Measurements from ENCODE around the gene ARHGEF26.

ARHGEF26 gene

GRCh38 chr3:154121701-154122551 lies 736 bp downstream of the ARHGEF26 start:
- DNase-seq: peak in 1 of 2 donors; percentile 1

DNA sequence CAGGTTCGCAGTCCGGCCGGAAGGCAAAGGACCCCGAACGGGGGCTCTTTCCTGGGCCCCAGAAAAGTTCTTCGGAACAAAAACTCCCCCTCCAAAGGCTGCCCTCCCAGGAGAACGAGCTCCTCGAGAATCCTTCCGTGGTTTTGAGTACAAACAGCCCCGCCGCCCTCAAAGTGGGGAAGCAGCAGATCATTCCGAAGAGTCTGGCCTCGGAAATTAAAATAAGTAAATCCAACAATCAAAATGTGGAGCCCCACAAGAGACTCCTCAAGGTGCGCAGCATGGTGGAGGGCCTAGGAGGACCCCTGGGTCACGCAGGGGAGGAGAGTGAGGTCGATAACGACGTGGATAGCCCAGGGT lies 1.3 kb downstream of the ARHGEF26 start:
- DNase-seq: no peak

GRCh38 chr3:154122912-154123559 lies 1.8 kb downstream of the ARHGEF26 start:
- DNase-seq: no peak

- DNase-seq: no peak
Measured at GRCh38 chr3:154123906-154124305, 2.7 kb downstream of the ARHGEF26 start.

DNA sequence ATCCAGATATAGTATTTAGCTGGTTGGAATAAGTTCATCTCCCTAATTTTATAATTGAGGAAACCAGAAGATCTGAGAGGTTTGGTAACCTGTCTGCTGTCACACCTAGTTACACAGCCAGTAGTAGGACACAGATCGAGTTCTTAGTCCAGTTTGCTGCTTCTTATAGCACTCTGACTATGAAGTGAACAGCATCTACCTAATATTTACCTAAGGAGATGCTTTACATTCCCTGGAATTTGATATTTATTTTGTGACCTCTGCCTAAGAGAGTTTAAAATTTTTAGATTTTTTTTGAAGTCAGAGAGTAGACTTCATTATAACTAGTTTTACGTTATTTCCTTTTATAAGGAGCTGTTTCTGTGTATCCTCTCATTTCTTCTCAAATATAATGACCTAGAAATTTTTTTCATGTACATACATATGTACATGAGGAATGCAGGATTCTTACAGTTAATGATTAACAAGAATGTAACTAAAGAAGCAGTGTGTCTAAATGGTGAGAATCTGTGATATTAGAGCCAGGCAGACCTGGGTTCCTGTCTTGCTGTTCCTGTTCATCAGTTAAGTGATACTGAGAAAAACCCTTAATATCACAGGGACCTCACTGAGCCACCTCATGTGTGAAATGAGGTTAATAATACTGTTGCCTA lies 4.3 kb downstream of the ARHGEF26 start:
- no peak for DNase-seq

- no peak for DNase-seq
Measured at GRCh38 chr3:154126651-154127050, 5.5 kb downstream of the ARHGEF26 start.

GRCh38 chr3:154129625-154130024 lies 8.4 kb downstream of the ARHGEF26 start:
- no peak for DNase-seq

DNA sequence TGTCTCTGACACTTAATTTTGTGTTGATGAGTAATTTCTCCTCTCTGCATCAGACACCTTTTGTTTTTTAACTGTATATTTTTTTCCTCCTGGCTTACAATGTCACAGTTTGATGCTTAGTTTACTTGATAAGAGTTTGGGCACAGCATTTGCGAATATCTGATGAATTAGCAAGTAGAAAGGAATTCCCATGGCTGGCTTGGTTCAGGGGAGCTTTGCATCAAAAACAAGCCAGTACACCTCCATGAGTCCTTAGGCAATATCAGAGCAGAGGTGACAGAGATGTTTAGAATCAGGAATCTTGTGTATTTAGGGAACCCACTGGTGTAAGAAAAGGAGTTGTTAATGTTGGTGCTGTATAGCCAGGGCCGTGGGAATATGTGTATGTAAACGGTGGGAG lies 9.3 kb downstream of the ARHGEF26 start:
- DNase-seq: no peak

- no peak for DNase-seq
Measured at GRCh38 chr3:154131830-154132229, 10.6 kb downstream of the ARHGEF26 start.

DNA sequence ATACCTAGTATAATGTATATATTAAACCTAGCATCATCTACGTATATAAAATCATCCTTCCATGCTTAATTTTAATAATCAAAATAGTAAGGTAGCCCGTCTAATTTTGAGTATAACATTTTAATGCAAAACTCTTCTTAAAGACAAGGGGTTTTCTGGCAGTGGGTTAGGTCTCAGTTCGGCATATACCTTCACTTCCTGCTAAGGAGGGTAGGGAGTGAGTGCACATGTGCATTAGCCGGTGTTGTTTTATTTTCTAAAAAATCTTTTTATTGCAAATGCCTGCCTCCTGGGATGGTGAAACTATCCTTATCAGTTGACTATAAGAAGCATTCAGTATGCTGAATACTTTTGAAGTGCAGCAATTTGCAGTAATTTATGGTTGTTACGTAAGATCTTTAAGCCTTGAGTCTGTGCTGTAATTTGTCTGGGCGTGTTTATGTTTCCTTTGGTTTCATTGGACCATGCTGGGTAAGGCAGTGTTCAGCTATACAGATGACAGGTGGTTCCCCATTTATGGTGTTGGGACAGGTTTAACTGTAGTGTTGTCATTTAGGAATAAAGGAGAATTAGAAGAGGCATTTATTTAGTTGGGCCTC lies 11.7 kb downstream of the ARHGEF26 start:
- no peak for DNase-seq

DNA sequence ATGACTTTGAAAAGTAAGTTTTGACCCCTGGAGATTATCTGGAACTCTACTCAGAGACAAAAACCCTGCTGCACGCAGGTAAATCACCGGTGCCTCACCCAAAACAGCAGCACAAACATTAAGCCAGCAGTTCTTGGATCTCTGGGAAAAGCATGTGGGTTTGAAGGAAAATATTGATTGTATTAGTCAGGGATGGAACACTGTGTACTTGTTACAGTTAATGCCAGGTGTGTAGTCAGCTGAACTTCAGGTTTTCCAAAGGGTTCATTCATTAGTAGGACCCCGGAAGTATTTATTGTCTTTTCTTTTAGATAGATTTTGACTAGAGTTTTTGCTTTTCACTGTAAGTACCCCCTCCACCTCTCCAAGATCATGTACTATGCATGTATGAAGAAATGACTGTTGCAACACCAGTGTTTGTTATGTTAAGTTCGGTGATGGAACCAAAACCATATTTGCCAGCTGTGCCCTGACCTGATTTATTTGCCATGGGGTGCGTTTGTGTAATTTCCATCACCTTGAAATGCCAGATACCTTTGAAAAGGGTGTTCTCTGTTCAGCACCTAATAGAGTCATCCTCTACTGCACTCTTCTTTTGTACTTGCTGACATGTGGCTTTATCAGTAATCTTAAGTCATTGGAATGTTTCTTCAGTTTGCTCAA lies 14.5 kb downstream of the ARHGEF26 start:
- no peak for DNase-seq

GRCh38 chr3:154137036-154137435 lies 15.8 kb downstream of the ARHGEF26 start:
- no peak for DNase-seq

DNA sequence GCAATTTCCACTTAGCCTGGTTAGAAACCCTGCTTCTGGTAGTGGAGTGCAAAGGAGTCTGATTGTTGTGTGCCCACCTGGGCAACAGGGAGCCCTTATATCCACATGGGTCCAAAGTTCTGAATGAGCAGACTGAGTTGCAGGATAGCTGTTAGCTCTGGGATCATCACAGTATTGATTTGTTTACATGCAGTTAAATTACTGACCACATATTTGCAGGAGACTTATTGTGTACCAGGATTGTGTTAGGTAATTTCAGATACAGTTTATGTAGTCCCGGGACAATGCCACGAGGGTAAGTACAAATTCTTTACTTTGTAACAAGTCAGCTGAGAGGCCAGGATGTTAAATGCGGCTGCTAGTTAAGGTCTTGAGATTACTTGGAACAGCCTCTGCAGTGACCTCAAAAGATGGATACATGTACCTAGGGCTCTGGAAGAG lies 18.8 kb downstream of the ARHGEF26 start:
- DNase-seq: no peak

DNA sequence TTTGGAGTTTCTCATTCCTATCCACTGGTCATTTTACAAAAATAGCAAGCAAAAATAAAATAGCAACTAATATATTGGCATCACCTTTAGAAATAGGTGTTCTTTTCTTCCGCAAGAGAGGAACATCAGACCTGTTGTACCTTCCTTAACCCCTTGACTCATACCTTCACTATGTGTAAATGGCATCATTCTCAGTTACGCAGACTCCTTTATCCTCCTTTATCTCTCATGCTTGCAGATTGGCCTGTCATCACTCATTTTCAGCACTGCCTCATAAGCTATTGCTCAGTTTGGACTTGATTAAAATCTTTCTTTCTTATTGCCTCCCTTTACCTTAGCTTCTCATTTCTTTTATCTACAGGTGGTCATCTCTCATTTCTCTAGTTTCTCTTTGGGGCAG lies 21.4 kb downstream of the ARHGEF26 start:
- no peak for DNase-seq

- DNase-seq: no peak
Measured at GRCh38 chr3:154143873-154144272, 22.7 kb downstream of the ARHGEF26 start.

DNA sequence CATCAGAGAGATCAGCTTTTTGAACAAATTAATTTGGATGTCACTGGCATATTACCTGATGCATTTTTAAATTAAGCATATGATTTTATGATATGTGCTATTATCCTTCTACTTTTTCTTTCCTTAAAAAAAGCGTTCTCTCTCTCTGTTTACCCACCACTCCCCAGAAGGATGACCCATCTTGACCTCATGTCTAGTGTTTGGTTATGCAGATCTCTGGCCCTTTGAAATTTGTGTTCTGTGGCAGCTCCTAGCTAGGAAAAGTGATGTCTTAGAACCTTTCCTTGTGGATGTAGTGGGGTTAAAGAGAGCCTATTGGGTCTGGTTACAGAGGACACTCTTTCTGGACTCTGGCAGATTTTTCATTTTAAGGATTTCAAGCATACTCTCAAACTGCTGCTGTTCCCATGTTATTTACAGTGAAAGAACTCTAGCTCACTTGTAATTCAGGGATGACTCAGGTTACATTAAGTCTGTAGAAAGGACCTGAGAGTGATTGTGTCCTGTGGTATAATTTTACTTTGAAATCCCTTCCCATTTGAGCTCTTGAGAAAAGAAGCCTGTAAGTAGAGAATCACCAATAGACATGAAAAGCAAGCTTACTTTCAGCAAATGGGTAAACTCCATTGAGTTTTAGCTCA lies 23.8 kb downstream of the ARHGEF26 start:
- DNase-seq: no peak

DNA sequence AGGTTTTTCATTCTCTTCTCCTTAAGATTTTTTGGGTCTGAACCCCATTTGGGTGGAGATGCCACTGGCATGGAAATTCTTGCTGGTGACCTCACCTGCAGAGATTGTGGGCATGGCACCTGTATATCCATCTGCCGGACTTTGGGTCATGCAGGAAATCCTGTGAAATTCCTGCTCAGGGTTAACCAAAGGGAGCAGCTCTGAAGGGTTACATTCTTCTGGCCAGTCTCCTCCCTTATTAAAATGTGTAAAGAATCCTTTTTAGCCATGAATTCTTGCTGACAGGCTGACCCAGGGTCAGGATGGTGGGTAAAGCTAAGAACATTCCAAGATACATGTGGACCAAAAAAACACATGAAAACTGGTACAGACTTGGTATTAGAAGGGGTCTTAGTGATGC lies 27.4 kb downstream of the ARHGEF26 start:
- no peak for DNase-seq

GRCh38 chr3:154149286-154149685 lies 28.1 kb downstream of the ARHGEF26 start:
- DNase-seq: no peak

DNA sequence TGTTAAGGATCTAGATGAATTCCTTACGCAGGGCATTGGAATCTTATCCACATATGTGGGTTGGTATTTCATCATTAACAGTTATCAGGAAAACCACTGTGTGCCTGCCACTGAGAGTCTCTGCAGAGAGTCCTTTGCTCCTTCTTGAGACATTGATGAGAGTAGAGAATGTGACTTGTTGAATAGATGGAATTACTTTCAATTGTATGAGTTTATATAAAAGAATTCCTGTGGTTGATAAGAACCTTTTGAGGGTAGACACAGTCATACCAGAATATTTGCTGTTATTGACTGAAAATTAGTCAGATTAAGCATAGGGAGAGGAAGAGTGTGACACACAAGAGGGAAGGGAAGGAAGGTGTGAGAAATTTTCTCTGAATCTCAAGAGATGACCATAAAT lies 30.8 kb downstream of the ARHGEF26 start:
- DNase-seq: no peak

- DNase-seq: no peak
Measured at GRCh38 chr3:154152741-154153140, 31.6 kb downstream of the ARHGEF26 start.

DNA sequence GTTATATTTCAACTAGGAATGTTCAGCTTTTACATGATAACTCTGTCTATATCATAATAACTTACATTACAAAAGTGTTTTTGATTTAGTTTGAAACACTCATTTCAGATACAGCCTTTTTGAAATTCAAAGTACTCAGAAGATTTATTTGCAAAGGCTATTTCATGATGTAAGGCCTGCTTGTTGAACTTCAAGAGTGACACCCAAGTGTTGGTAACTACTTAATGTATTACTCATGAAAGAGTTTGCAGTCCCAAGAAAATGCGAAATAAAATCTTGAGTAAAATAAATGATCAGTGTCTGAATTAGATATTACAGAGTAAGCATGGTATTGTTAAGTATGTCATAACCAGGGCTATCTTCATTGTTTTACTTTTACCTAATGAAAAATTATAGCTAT lies 35.3 kb downstream of the ARHGEF26 start:
- DNase-seq: no peak

- no peak for DNase-seq
Measured at GRCh38 chr3:154161806-154162205, 40.6 kb downstream of the ARHGEF26 start.

- DNase-seq: no peak
Measured at GRCh38 chr3:154164387-154164786, 43.2 kb downstream of the ARHGEF26 start.
